ENCODE data around the gene NAA80. TPM values are rescaled to one million over a fixed set of nuclear protein-coding genes. Genes with fewer than 3 reads are reported as not detected.
A peak's percentile ranks its signal among the peaks of the same experiment; 100 is the strongest.

NAA80 gene
- total and polyA plus RNA-seq, 10 of the 15 experiments (the other 5 are each of a cell fraction or from before 2014, with no cell fraction given) = 0.48 to 12.7 (median 6.7) TPM

- TF ChIP-seq, protein P1, sequence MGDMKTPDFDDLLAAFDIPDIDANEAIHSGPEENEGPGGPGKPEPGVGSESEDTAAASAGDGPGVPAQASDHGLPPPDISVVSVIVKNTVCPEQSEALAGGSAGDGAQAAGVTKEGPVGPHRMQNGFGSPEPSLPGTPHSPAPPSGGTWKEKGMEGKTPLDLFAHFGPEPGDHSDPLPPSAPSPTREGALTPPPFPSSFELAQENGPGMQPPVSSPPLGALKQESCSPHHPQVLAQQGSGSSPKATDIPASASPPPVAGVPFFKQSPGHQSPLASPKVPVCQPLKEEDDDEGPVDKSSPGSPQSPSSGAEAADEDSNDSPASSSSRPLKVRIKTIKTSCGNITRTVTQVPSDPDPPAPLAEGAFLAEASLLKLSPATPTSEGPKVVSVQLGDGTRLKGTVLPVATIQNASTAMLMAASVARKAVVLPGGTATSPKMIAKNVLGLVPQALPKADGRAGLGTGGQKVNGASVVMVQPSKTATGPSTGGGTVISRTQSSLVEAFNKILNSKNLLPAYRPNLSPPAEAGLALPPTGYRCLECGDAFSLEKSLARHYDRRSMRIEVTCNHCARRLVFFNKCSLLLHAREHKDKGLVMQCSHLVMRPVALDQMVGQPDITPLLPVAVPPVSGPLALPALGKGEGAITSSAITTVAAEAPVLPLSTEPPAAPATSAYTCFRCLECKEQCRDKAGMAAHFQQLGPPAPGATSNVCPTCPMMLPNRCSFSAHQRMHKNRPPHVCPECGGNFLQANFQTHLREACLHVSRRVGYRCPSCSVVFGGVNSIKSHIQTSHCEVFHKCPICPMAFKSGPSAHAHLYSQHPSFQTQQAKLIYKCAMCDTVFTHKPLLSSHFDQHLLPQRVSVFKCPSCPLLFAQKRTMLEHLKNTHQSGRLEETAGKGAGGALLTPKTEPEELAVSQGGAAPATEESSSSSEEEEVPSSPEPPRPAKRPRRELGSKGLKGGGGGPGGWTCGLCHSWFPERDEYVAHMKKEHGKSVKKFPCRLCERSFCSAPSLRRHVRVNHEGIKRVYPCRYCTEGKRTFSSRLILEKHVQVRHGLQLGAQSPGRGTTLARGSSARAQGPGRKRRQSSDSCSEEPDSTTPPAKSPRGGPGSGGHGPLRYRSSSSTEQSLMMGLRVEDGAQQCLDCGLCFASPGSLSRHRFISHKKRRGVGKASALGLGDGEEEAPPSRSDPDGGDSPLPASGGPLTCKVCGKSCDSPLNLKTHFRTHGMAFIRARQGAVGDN (IDR thresholded peaks at IDR 0.05) = 0 out of 2 replicates have a peak, but pooled peaks have one; percentile 30
- TF ChIP-seq EED (IDR thresholded peaks at IDR 0.05; ENCODE audit: low read depth) (no peak), SIX5 (IDR thresholded peaks at IDR 0.05; ENCODE audit: low read depth, low read length, severe bottlenecking) (peak; percentile 100), CHD1 (IDR thresholded peaks at IDR 0.05; ENCODE audit: low read depth, low read length) (no peak), ZBTB4 (CRISPR knock-in tag; IDR thresholded peaks at IDR 0.05) (no peak), PML (IDR thresholded peaks at IDR 0.05; ENCODE audit: low read length) (no peak), ZNF217 (IDR thresholded peaks at IDR 0.05) (no peak), JUND (IDR thresholded peaks at IDR 0.05; ENCODE audit: low read depth, low read length) (no peak), GABPA (IDR thresholded peaks at IDR 0.05; ENCODE audit: low read depth) (no peak), HDAC2 (IDR thresholded peaks at IDR 0.05) (no peak), RAD51 (IDR thresholded peaks at IDR 0.05) (no peak), MXI1 (IDR thresholded peaks at IDR 0.05; ENCODE audit: low read depth, low read length) (peak; percentile 96), CBX3 (IDR thresholded peaks at IDR 0.05; ENCODE audit: borderline replicate concordance, low read depth) (no peak), USF1 (IDR thresholded peaks at IDR 0.05; ENCODE audit: borderline replicate concordance, extremely low read length, insufficient read depth, low read depth, low read length) (no peak), IKZF2 (IDR thresholded peaks at IDR 0.05) (no peak; a peak in 1 of 4 replicates)
- TF ChIP-seq, protein P2, sequence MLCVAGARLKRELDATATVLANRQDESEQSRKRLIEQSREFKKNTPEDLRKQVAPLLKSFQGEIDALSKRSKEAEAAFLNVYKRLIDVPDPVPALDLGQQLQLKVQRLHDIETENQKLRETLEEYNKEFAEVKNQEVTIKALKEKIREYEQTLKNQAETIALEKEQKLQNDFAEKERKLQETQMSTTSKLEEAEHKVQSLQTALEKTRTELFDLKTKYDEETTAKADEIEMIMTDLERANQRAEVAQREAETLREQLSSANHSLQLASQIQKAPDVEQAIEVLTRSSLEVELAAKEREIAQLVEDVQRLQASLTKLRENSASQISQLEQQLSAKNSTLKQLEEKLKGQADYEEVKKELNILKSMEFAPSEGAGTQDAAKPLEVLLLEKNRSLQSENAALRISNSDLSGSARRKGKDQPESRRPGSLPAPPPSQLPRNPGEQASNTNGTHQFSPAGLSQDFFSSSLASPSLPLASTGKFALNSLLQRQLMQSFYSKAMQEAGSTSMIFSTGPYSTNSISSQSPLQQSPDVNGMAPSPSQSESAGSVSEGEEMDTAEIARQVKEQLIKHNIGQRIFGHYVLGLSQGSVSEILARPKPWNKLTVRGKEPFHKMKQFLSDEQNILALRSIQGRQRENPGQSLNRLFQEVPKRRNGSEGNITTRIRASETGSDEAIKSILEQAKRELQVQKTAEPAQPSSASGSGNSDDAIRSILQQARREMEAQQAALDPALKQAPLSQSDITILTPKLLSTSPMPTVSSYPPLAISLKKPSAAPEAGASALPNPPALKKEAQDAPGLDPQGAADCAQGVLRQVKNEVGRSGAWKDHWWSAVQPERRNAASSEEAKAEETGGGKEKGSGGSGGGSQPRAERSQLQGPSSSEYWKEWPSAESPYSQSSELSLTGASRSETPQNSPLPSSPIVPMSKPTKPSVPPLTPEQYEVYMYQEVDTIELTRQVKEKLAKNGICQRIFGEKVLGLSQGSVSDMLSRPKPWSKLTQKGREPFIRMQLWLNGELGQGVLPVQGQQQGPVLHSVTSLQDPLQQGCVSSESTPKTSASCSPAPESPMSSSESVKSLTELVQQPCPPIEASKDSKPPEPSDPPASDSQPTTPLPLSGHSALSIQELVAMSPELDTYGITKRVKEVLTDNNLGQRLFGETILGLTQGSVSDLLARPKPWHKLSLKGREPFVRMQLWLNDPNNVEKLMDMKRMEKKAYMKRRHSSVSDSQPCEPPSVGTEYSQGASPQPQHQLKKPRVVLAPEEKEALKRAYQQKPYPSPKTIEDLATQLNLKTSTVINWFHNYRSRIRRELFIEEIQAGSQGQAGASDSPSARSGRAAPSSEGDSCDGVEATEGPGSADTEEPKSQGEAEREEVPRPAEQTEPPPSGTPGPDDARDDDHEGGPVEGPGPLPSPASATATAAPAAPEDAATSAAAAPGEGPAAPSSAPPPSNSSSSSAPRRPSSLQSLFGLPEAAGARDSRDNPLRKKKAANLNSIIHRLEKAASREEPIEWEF (IDR thresholded peaks at IDR 0.05; ENCODE audit: insufficient replicate concordance, low read depth, low read length) = no peak
These were observed 6.8 kb downstream of the NAA80 start, which contains the start of gene IFRD2 (continued) for GRCh38 chr3:50292159-50293078.

Data from GM12878 (cell line).